SK-N-DZ (cell line): ENCODE measurements around the gene INHBB.

Source experiments
- DNase-seq: peaks from one replicate; pipeline ENCODE4 v3.0.0-alpha.2; 2015; ENCODE audit warnings: low spot score

Gene INHBB

DNA sequence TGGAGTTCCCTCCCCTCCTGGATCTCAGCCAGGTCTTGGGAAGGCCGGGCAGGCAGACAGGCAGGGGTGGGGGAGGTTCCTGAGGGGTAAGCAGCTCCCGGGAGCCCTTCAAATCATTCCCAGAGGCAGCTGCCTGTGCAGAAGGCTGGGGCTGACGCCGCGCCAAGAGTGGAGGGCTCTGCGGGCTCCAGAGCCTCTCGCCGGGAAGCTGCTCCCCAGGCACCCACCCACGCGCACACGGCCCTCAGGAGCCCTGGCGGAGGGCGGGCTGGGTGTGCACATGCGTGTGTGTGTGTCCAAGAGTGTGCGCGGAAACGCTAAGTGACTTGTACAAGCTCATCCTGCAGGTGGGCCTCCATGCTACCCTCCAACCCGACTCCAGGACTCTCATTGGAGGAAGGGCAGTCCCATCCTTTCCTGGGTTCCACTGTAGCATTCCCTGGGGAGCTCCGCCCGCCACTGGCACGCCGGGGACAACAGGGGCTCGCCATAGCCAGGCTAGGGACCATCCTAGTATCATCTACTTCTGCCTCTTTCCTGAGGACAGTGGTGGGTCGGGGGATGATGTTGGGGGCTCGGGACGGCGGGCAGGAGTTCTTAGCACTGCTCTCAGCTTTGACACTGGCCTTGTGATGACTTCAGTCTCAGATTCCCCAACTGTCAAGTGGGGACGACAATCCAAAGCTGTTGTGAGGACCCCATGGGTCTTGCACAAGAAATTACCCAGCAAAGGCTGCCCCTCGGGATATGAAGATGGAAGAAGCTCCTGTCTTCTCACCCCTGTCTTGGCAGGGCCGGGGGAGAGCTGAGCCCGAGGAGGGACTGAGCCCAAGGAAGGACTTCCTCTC is 50.3 kb downstream of the INHBB start:
- DNase-seq: no peak

DNA sequence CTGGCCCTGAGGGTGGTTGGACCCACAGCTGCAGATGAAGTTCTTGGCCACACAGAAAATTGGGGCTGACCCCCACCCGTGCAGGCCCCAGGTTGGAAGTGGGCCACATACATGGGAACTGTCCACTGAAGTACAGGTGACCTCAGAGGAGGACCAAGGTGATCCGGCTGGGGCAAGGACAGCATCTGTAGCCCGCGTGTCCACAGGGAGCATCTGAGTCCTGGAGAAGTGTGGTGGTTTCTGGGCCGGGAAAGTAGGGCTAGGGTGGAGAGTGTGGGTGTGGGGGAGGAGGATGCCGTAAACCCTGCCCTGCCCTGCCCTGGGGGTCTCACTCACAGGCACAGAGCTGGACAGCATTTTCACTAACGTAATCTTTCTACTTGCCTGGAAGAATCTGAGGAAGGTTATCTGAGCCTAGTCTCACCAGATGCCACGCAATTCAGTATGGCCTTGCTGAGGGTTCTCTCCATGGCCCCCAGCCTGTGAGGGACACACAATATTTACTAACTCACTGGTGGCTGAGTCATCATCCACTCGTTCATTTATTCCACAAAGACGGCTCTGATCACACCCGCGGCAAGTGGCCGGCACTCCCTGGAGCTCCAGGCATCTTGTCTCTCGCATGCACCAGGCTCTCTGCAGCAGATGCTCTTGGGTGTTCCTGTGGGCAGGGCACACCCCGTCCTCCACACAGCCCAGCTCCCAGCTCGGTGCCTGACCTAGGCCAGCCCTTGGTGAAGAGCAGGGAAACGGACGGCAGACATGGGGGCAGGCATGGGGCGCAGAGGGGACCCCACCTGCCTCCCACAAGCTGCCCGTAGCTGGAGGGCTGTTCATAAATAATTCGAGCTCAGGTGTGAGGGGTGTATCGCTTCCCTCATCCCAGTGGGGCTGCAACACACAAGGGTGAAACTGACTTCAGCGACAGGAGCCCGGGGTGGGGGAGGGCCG is 51.2 kb downstream of the INHBB start:
- DNase-seq: no peak

DNA sequence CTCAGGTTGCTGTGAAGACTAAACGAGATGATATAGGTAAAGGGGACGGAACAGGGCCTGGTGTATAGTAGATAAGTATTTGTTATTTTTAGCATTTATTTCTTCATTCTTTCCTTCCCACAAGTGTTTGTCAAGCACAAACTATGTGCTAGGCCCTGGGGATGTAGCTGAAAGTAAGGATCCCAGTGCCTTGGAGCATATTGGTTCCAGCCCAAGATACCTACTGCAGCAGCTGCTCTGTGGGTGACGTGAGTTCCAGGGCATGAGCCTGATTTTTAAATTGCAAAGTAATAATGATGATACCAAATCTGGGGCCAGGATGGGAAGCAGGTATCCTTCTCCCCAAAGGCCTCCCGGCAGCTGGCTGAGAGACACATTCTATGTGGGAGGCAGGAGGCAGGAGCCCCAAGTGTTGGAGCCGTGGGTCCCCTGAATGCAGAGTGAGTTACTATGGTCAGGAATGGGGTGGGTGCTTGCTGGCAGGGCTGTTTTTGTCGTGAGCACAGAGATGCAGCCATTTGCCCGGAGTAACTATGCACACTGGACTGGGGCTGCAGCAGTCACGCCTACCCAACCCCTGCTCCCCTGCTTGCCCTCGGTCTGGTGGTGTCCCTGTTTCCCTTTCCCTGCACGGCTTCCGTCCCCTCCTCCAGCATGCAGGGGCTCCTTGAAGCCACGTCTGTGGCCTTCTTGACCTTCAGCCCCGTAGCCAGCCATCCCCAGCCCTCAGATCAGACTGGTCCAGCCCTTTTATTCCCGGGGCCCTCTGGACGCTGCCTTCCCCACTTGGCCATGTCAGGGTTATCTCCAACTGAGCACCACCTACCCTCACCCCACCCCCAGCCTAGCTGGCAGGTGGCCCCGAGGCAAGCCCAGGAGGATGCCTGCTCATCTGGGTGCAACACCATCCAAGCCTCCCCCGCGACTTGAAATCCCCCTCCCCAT is 52.4 kb downstream of the INHBB start:
- DNase-seq: no peak

DNA sequence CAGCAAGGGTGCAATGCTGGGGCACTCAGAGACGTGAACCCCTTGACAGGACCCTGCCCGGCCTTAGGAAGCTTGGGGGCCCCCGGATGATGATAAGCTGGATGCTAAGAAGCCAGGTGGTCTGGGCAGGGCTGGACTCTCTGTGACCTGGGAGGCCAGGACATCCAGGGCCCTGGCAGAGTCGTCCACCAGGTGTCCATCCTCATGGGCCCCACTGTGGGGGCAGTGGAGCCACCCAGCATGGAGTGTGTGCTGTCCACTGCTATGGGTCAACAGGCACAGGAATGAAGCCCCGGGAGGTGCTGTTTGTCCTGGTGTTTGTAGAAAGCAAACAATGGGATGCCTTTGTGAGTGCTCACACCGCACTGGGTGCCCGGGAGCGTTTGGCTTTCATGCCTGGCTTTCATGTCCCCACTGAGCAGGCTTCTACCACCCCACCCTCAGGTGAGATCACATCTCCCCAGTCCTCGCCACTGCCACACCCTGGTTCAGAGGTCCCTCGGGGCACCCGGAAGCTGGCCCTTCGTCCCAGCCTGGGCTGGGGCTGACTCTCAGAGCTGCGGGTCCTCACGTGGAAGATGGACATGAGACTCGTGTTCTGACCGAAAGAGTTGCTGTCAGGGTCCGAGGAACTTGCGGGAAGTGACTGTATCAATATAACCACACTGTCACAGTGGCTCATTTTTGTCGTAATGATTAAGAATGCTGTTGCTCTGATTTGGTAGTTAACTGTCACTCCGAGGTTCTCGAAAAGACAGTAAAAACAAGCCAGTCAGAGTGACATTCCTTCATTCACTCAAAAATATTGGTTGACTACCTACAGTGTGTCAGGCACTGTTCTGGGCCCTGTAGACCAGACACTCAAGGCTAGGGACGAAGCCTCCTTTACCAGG is 53.3 kb downstream of the INHBB start:
- DNase-seq: no peak

DNA sequence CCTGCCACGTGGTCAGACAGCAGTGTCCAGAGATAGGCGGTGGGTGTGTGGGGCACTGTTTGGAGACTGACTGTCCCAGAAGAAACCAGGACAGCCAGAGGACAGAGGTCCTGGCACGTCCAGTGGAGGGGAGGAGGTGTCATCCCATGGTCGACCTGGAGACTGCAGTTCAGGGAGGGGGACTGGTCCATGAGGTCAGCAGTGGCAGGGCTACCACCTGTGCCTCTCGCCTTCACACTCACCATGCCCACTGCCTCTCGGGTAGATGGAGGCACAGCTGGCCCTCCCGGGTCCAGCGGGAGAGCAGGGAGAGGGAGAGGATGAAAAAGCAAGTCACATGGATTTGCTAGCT is 53.9 kb downstream of the INHBB start:
- no peak for DNase-seq

DNA sequence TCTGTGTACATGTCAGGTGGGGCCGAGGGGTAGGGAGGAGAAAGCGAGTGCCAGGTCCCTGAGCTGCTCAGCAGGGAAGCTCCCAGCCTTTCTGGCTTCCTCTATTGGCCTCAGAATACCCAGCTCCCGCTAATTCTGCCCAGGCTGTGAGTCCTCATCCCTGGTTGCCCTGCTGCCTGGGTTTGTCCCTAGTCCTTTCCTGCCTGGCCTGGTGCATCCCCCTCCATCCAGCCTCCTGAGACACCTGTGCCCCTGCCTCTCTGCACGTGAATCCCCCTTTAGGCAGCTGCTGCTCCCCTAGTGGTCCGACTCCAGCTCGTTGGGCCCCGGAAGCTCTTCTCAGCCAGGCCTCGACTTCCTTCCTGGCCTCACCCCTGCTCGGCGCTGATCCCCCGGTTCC is 54.6 kb downstream of the INHBB start:
- no peak for DNase-seq
